Immature natural killer cell (primary cell): Measurements from ENCODE around the gene HOXA6. TPM values are rescaled to one million over a fixed set of nuclear protein-coding genes. Genes with fewer than 3 reads are reported as not detected.

Experiments
- DNase-seq, 3 donors: peaks; one replicate each; pipeline ENCODE4 v3.0.0; 2022; ENCODE audit warnings: mixed read lengths in 1 of 3
- H3K27ac Mint-ChIP-seq, 6 donors: one replicate each; pipeline ENCODE4 v1.8.0; 2020; ENCODE audit warnings: mixed read lengths in 6 of 6, mild to moderate bottlenecking in 5 of 6, inconsistent platforms in 4 of 6, moderate library complexity in 3 of 6
- H3K27me3 Mint-ChIP-seq, 3 donors: one replicate each; pipeline ENCODE4 v1.8.0; 2020 to 2021; ENCODE audit warnings: low read depth in 3 of 3, mild to moderate bottlenecking in 3 of 3, mixed read lengths in 3 of 3, moderate library complexity in 3 of 3, inconsistent platforms in 1 of 3
- H3K36me3 Mint-ChIP-seq, 3 donors: one replicate each; pipeline ENCODE4 v1.8.0; 2020; ENCODE audit warnings: mixed read lengths in 3 of 3, inconsistent platforms in 2 of 3, mild to moderate bottlenecking in 2 of 3
- H3K4me1 Mint-ChIP-seq, 2 donors: one replicate each; pipeline ENCODE4 v1.8.0; 2020; ENCODE audit warnings: inconsistent platforms in 2 of 2, mild to moderate bottlenecking in 2 of 2, mixed read lengths in 2 of 2, moderate library complexity in 1 of 2
- H3K4me3 Mint-ChIP-seq, 5 donors: one replicate each; pipeline ENCODE4 v1.8.0; 2020; ENCODE audit warnings: mild to moderate bottlenecking in 5 of 5, mixed read lengths in 5 of 5, inconsistent platforms in 3 of 5, moderate library complexity in 3 of 5
- H3K9me3 Mint-ChIP-seq, 6 donors: one replicate each; pipeline ENCODE4 v1.8.0; 2020; ENCODE audit warnings: mild to moderate bottlenecking in 6 of 6, mixed read lengths in 6 of 6, inconsistent platforms in 4 of 6, moderate library complexity in 3 of 6
- polyA plus RNA-seq, 3 donors: library from polyadenylated mRNA; unstranded; fragments of 300-500 nt; fragmentation: Illumina TruSeq; gene quantifications; one replicate each; pipeline ENCODE4 v1.2.3, GENCODE V29; 2021

The HOXA6 gene
- polyA plus RNA-seq, 3 donors from 2014 or later, result 0.52 to 3.8 TPM; not detected in 1

- DNase-seq, result no peak
- Mint-ChIP-seq H3K36me3 (peaks cover 0 to 4% (median 3%) of the 10 kb centered on the region in 3 donors), H3K4me3 (peak within 1 kb of the TSS; percentile 77 to 82 (median 80)), H3K4me1 (peaks cover 24 to 28% of the 10 kb centered on the region in 2 donors), H3K9me3 (no peaks in the 10 kb centered on the region), H3K27ac (peak within 1 kb of the TSS in 1 of 6 donors; percentile 50), H3K27me3 (peaks cover 25 to 41% (median 27%) of the 10 kb centered on the region in 3 donors)
Observed at GRCh38 chr7:27173956-27174873, 26.6 kb upstream of the HOXA6 start, which contains the start of gene HOXA10. Gene HOXA10 (minus strand): TSS chr7:27174320. CDS start chr7:27174306, 14 bp downstream.

DNA sequence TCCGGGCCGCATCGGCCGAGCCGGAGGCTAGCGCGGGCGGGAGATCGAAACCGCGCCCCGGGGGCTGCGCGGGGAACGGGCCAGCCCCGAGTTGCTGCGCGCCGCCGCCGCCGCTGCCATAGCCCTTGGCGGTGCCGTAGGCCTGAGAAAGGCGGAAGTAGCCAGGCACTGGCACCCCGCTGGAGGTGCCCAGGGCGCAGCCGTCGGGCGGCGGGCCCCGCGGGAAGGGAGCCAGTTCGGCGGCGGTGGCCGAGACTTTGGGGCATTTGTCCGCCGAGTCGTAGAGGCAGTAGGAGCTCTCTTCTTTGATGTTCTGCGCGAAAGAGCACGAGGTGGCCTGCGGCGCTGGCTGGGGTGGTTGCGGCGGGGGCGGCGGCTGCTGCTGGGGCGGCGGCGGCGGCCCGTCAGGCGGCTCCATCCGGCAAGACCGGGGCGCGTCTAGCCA is 26.0 kb upstream of the HOXA6 start:
- H3K27me3 Mint-ChIP-seq, result peaks cover 30 to 47% (median 32%) of the 10 kb centered on the region in 3 donors
- DNase-seq, result peak; percentile 59 to 72 (median 70)
- H3K36me3 Mint-ChIP-seq, result peaks cover 3 to 4% (median 4%) of the 10 kb centered on the region in 3 donors
- H3K4me1 Mint-ChIP-seq, result peaks cover 25 to 32% of the 10 kb centered on the region in 2 donors
- H3K9me3 Mint-ChIP-seq, result no peaks in the 10 kb centered on the region
- H3K27ac Mint-ChIP-seq, result no peak overlapping the region
- H3K4me3 Mint-ChIP-seq, result peak overlapping the region in 4 of 5 donors; percentile 51 to 78 (median 65)

GRCh38 chr7:27172823-27173510 is 25.4 kb upstream of the HOXA6 start:
- Mint-ChIP-seq H3K4me3 (peak overlapping the region; percentile 77 to 80 (median 79)), H3K27me3 (peaks cover 35 to 52% (median 36%) of the 10 kb centered on the region in 3 donors), H3K36me3 (peaks cover 3 to 5% (median 4%) of the 10 kb centered on the region in 3 donors), H3K4me1 (peaks cover 29 to 38% of the 10 kb centered on the region in 2 donors), H3K27ac (peak overlapping the region in 2 of 6 donors; percentile 11 to 50), H3K9me3 (no peaks in the 10 kb centered on the region)
- no peak for DNase-seq

DNA sequence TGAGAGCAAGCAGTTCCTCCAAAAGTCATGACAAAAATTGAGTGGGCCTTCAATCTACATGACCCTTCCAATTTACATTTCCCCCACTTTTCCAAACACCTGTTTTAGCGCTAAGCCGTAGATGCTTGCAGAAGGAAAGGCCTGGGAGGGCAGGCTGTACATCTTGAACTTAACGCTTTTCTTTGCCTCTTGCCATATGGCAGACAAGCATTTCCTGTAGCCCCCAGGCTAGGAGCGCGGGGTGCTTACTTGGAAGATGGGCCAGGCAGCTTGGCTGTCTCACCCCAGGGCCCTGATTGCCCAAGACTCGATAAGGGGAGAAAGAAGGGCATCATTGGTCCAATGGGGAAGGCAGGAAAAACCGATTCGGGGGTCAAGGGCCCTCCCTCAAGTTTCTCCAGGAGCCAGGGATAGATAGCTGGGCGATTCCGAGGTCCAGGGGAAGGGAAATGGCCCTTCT is 24.8 kb upstream of the HOXA6 start:
- DNase-seq, result no peak
- no peaks in the 10 kb centered on the region for H3K9me3 Mint-ChIP-seq
- peaks cover 3 to 5% (median 4%) of the 10 kb centered on the region in 3 donors for H3K36me3 Mint-ChIP-seq
- peak overlapping the region in 5 of 6 donors; percentile 11 to 85 (median 41) for H3K27ac Mint-ChIP-seq
- H3K4me3 Mint-ChIP-seq, result peak overlapping the region; percentile 77 to 80 (median 78)
- peaks cover 29 to 44% of the 10 kb centered on the region in 2 donors for H3K4me1 Mint-ChIP-seq
- peaks cover 40 to 55% (median 42%) of the 10 kb centered on the region in 3 donors for H3K27me3 Mint-ChIP-seq

DNA sequence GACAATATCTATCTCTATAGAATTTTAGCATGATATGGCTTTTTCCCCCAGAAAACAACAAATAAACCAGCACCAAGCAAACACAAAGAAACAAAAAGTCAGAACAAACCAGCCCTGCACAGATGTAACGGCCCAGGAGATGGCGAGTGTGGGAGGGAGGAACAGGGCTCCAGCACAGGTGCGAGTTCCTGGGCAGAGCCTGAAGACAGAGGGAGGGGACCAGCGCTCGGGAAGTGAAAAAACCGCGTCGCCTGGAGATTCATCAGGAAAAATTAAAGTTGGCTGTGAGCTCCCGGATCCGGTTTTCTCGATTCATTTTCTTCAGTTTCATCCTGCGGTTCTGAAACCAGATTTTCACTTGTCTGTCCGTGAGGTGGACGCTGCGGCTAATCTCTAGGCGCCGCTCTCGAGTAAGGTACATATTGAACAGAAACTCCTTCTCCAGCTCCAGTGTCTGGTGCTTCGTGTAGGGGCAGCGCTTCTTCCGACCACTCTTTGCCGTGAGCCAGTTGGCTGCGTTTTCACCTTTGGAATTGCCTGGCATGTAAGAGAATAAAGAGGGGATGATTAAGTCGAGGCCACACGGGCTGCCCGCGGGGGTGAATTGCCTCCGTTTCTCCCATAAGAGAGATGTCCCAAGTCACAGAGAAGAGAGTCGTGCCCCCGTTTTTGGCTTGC is 24.2 kb upstream of the HOXA6 start:
- Mint-ChIP-seq H3K36me3 (peaks cover 3 to 5% (median 4%) of the 10 kb centered on the region in 3 donors), H3K27me3 (peaks cover 43 to 59% (median 44%) of the 10 kb centered on the region in 3 donors), H3K4me1 (peaks cover 32 to 45% of the 10 kb centered on the region in 2 donors), H3K9me3 (no peaks in the 10 kb centered on the region), H3K4me3 (peak overlapping the region; percentile 77 to 80 (median 78)), H3K27ac (peak overlapping the region; percentile 11 to 85 (median 44))
- DNase-seq, result no peak

GRCh38 chr7:27171325-27171636 is 23.7 kb upstream of the HOXA6 start:
- DNase-seq, result peak in 1 of 3 donors; percentile 50

DNA sequence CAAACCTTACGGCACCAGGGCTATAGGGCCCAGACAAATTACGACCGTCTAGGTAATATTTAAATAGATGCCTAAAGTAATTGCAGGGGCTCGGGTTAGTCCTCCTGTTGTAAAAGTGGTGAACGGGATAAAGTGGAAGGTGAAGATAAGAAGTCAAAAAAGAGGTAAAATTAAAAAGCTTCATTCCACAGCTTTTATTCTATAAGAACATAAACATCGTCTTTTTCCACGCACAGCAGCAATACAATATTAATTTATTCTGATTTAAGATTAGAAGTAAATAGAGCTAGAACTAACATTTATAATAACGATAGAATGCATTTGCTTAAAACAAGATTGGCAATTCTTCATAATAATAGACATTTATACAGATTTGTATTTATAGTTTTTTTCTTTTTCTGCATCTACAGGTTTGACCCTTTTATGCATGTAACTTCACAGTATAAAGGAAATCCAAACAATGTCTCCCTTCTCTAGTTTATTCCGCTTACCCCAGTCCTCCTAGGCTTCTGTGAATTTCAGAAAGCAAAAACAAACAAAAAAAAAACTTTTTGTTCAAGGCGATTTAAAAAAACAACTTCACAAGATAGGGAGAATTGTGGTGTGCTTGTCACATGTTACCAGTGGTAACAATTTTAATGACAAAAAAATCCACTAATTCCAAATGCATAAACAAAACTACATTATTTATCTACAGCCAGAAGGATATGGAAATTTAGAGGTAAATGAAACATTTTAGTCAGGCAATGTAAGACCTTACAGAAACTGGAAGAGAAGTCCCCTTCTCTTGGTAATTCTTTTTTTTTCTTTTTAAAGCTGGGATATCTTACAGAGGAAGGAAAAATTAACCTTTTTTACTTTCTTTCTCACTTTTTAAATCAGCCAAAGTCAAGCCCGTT is 23.1 kb upstream of the HOXA6 start:
- Mint-ChIP-seq H3K27ac (peak overlapping the region in 4 of 6 donors; percentile 24 to 67 (median 42)), H3K36me3 (peaks cover 3 to 5% (median 4%) of the 10 kb centered on the region in 3 donors), H3K27me3 (peaks cover 47 to 67% (median 51%) of the 10 kb centered on the region in 3 donors), H3K4me3 (peak overlapping the region in 4 of 5 donors; percentile 43 to 80 (median 60)), H3K4me1 (peaks cover 36 to 50% of the 10 kb centered on the region in 2 donors), H3K9me3 (no peaks in the 10 kb centered on the region)
- no peak for DNase-seq

More at GRCh38 chr7:27171325-27171636, 23.7 kb upstream of the HOXA6 start:
- H3K36me3 Mint-ChIP-seq, result peaks cover 3 to 5% (median 4%) of the 10 kb centered on the region in 3 donors
- peaks cover 43 to 62% (median 47%) of the 10 kb centered on the region in 3 donors for H3K27me3 Mint-ChIP-seq
- no peaks in the 10 kb centered on the region for H3K9me3 Mint-ChIP-seq
- H3K4me1 Mint-ChIP-seq, result peaks cover 32 to 45% of the 10 kb centered on the region in 2 donors
- H3K27ac Mint-ChIP-seq, result peak overlapping the region in 5 of 6 donors; percentile 11 to 67 (median 28)
- H3K4me3 Mint-ChIP-seq, result peak overlapping the region; percentile 13 to 80 (median 70)

DNA sequence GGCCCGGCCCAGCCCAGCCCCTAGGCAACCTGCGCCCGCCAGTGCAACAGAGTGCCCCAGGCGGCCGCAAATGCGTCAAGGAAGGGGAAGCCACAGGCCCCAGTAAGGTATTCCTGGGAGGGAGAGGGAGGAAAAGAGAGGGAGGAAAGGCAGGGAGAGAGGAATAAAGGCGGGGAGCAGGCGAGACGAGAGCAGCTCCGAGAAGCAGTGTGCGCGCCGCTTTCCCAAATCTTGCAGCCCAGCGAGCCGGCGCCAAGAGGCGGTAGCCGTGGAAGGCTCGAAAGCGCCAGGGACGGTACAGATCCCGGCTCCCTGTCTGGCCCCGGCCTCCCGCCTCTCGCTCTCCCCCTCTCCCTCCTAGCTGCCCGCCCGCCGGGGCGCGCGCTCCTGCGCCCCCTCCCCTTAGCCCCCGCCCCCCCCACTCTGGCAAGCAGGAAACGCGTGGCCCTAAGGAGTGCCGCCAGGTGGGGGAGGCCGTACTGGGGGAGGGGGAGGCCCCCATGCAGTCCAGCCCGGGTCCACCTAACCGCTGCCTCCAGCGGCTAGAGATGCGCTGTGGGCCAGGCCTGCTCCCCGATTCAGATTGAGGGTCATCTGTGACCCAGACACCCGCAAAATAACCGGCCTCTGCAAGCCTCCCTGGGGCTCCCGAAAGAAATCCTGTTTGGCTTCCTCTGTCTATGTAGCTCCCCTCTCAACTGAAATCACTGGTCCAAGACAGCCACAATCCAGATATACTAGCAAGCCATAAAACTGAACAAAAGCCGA is 22.3 kb upstream of the HOXA6 start:
- H3K27ac Mint-ChIP-seq, result peak overlapping the region in 3 of 6 donors; percentile 57 to 76 (median 72)
- no peak for DNase-seq
- peak overlapping the region; percentile 9 to 74 (median 70) for H3K4me3 Mint-ChIP-seq
- peaks cover 40 to 55% of the 10 kb centered on the region in 2 donors for H3K4me1 Mint-ChIP-seq
- peaks cover 3 to 5% (median 4%) of the 10 kb centered on the region in 3 donors for H3K36me3 Mint-ChIP-seq
- no peaks in the 10 kb centered on the region for H3K9me3 Mint-ChIP-seq
- H3K27me3 Mint-ChIP-seq, result peaks cover 53 to 74% (median 56%) of the 10 kb centered on the region in 3 donors

DNA sequence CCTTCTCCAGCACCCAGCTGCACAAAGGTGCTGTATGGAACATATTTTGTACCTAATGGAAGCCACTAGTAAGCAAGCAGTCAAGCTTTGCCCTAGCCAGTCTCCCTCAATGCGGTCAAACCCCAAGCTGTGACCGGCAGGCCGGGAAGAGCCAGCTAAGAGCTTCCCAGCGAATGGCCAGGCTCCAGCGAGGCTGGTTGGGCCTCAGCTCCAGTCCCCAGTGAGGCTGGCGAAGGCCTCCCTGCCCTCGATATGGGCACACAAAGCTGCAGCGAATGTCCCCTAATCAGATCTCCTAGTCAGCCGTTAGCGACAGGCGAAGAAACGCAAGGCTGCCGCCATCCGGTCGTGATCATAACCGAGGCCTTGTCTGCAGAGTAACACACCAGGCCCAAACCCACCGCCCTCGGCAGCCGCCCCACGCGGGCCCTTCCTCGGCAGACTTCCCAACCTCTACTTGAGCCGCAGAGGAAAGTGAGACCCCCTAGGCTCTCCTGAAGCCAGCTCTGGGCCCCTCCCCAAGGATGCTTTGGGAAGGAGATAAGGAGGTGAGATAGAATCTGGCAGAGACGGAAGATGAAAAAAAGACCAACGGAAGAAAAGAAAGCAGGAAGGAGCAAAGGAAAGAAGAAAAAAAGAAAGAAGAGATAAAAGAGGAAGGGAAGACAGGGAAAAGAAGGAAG is 20.8 kb upstream of the HOXA6 start:
- peak overlapping the region; percentile 29 to 90 (median 81) for H3K27ac Mint-ChIP-seq
- H3K4me1 Mint-ChIP-seq, result peaks cover 46 to 70% of the 10 kb centered on the region in 2 donors
- peaks cover 0 to 2% (median 0%) of the 10 kb centered on the region in 6 donors for H3K9me3 Mint-ChIP-seq
- H3K36me3 Mint-ChIP-seq, result peaks cover 3 to 5% (median 4%) of the 10 kb centered on the region in 3 donors
- H3K27me3 Mint-ChIP-seq, result peaks cover 63 to 85% (median 66%) of the 10 kb centered on the region in 3 donors
- DNase-seq, result peak in 1 of 3 donors; percentile 55
- H3K4me3 Mint-ChIP-seq, result peak overlapping the region; percentile 49 to 80 (median 68)

DNA sequence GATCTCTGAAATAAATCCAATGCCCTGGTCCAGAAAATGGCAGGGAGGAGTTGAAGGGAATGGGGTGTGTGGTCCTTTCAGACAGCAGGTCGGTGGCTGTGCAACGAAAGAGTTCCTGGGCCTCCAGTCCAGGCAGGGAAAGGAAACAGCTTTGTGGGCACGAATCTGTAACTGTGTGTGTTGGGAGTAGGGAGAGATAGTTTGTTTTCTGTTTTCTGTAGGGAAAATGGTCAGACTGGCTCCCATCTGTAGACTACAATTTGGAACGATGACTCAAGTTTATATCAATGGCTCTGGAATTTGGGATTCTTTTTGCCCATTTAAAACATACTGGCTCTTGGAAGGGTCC is 20.3 kb upstream of the HOXA6 start:
- H3K4me3 Mint-ChIP-seq, result peak overlapping the region; percentile 21 to 80 (median 51)
- peaks cover 3 to 5% (median 4%) of the 10 kb centered on the region in 3 donors for H3K36me3 Mint-ChIP-seq
- H3K27ac Mint-ChIP-seq, result peak overlapping the region in 5 of 6 donors; percentile 32 to 90 (median 84)
- H3K4me1 Mint-ChIP-seq, result peaks cover 46 to 72% of the 10 kb centered on the region in 2 donors
- H3K9me3 Mint-ChIP-seq, result peaks cover 0 to 2% (median 0%) of the 10 kb centered on the region in 6 donors
- DNase-seq, result no peak
- H3K27me3 Mint-ChIP-seq, result peaks cover 63 to 85% (median 69%) of the 10 kb centered on the region in 3 donors
